Loucy (cell line): Measurements from ENCODE around the gene BASP1.

ENCODE experiments used
- EZH2phosphoT487 ChIP-seq: fragments of 200-600 bp; IDR thresholded peaks from 2 replicates; pipeline ENCODE4 v1.6.1; 2018; ENCODE audit warnings: antibody characterized with exemption, mild to moderate bottlenecking, moderate library complexity, borderline replicate concordance
- TF ChIP-seq, protein P1 (sequence below): fragments of 200-600 bp; sonication (generic); conservative IDR thresholded peaks from 2 replicates; pipeline ENCODE4 v1.5.1; 2014; ENCODE audit warnings: mild to moderate bottlenecking, antibody characterized with exemption, low read length

DNA sequence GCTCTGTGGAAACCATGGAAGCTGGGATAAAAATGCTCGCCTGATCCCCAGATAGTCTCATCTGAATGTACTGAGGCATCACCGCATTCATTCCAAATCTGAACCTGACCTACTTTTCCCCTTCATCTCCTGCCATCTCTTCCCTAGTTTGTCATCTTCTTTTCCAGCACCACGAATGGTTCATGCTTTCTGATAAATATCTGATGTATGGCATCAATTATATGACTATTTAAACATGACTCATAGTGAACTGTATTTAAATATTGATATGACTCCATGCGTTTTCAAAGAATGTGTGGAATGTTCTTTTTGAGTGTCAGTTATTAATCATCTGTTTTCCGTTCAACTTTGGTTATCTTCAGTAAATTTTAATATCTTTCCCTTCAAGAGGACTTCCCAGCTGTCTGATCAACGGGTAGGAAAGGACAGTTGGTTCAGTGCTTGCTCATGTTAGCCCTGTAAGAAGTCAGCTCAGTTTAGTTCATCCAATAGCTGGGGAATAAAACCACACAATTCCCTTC is 21.1 kb downstream of the BASP1 start:
- TF ChIP-seq, protein P1, sequence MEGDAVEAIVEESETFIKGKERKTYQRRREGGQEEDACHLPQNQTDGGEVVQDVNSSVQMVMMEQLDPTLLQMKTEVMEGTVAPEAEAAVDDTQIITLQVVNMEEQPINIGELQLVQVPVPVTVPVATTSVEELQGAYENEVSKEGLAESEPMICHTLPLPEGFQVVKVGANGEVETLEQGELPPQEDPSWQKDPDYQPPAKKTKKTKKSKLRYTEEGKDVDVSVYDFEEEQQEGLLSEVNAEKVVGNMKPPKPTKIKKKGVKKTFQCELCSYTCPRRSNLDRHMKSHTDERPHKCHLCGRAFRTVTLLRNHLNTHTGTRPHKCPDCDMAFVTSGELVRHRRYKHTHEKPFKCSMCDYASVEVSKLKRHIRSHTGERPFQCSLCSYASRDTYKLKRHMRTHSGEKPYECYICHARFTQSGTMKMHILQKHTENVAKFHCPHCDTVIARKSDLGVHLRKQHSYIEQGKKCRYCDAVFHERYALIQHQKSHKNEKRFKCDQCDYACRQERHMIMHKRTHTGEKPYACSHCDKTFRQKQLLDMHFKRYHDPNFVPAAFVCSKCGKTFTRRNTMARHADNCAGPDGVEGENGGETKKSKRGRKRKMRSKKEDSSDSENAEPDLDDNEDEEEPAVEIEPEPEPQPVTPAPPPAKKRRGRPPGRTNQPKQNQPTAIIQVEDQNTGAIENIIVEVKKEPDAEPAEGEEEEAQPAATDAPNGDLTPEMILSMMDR = no peak
- no peak for TF ChIP-seq EZH2phosphoT487
